Liver (tissue), 9 donors: ENCODE results near the gene RIC8B. TPM values are rescaled to one million over a fixed set of nuclear protein-coding genes. Genes with fewer than 3 reads are reported as not detected.
A peak's percentile ranks its signal among the peaks of the same experiment; 100 is the strongest.

Source experiments
- DNase-seq: peaks from one replicate; pipeline ENCODE4 v3.0.0-alpha.2; 2017; ENCODE audit warnings: low spot score
- H3K27ac ChIP-seq, 2 donors: one replicate each; pipeline ENCODE4 v1.7.0; 2013; ENCODE audit warnings: inconsistent platforms in 2 of 2, low read length in 2 of 2, control low read depth in 1 of 2, low read depth in 1 of 2, mild to moderate bottlenecking in 1 of 2
- H3K27me3 ChIP-seq, 4 donors: one replicate each; pipeline versions ENCODE4 v1.6.1 to v1.7.0; 2013; ENCODE audit warnings: low read length in 3 of 4, inconsistent platforms in 1 of 4, mild to moderate bottlenecking in 1 of 4, moderate library complexity in 1 of 4; ENCODE audit not compliant: control insufficient read depth in 4 of 4, insufficient read depth in 4 of 4
- H3K36me3 ChIP-seq, 4 donors: one replicate each; pipeline versions ENCODE4 v1.6.1 to v1.7.0; 2013; ENCODE audit warnings: low read length in 3 of 4, mild to moderate bottlenecking in 3 of 4, low read depth in 1 of 4, moderate library complexity in 1 of 4; ENCODE audit not compliant: control insufficient read depth in 4 of 4, insufficient read depth in 3 of 4
- H3K4me1 ChIP-seq, 4 donors: one replicate each; pipeline versions ENCODE4 v1.6.1 to v1.7.0; 2013; ENCODE audit warnings: low read length in 3 of 4, mild to moderate bottlenecking in 3 of 4, moderate library complexity in 1 of 4; ENCODE audit not compliant: control insufficient read depth in 4 of 4, insufficient read depth in 4 of 4
- H3K4me3 ChIP-seq, 3 donors: one replicate each; pipeline versions ENCODE4 v1.6.1 to v1.7.0; 2013; ENCODE audit warnings: low read length in 3 of 3, control low read depth in 1 of 3, low read depth in 1 of 3, mild to moderate bottlenecking in 1 of 3
- H3K9ac ChIP-seq, 2 donors: one replicate each; pipeline ENCODE4 v1.7.0; 2013; ENCODE audit warnings: low read length in 2 of 2, mild to moderate bottlenecking in 2 of 2, moderate library complexity in 2 of 2, control low read depth in 1 of 2, low read depth in 1 of 2
- H3K9me3 ChIP-seq, 4 donors: one replicate each; pipeline versions ENCODE4 v1.6.1 to v1.7.0; 2013; ENCODE audit warnings: low read length in 3 of 4; ENCODE audit not compliant: control insufficient read depth in 4 of 4
- ATF3 ChIP-seq: IDR thresholded peaks from 2 replicates; pipeline ENCODE4 v1.6.1; 2016; ENCODE audit warnings: antibody characterized with exemption
- CTCF ChIP-seq: fragments of 150-350 bp; IDR thresholded peaks from 2 replicates; pipeline ENCODE4 v1.5.1; 2017; ENCODE audit warnings: improper control_type of control experiment, low read depth, low read length; ENCODE audit not compliant: missing input control
- EGR1 ChIP-seq, 2 donors: IDR thresholded peaks; 2 replicates each; pipeline ENCODE4 v1.6.1; 2016 to 2018; ENCODE audit warnings: antibody characterized with exemption in 2 of 2, low read depth in 2 of 2
- FOXA1 ChIP-seq: IDR thresholded peaks from 2 replicates; pipeline ENCODE4 v1.6.1; 2016; ENCODE audit warnings: antibody characterized with exemption
- FOXA2 ChIP-seq: IDR thresholded peaks from 2 replicates; pipeline ENCODE4 v1.6.1; 2016; ENCODE audit warnings: antibody characterized with exemption
- GABPA ChIP-seq, 2 donors: IDR thresholded peaks in 1 of 2; conservative IDR thresholded peaks in 1 of 2; 2 replicates each; pipeline ENCODE4 v1.6.1; 2016; ENCODE audit warnings: antibody characterized with exemption in 2 of 2, mild to moderate bottlenecking in 1 of 2, moderate library complexity in 1 of 2
- HNF4A ChIP-seq, 2 donors: conservative IDR thresholded peaks; 2 replicates each; pipeline ENCODE4 v1.6.1; 2016; ENCODE audit warnings: antibody characterized with exemption in 2 of 2, mild to moderate bottlenecking in 2 of 2
- HNF4G ChIP-seq: IDR thresholded peaks from 2 replicates; pipeline ENCODE4 v1.6.1; 2016; ENCODE audit warnings: antibody characterized with exemption
- JUND ChIP-seq, 2 donors: IDR thresholded peaks; 2 replicates each; pipeline ENCODE4 v1.6.1; 2016; ENCODE audit warnings: antibody characterized with exemption in 2 of 2
- MAX ChIP-seq: IDR thresholded peaks from 2 replicates; pipeline ENCODE4 v1.6.1; 2016; ENCODE audit warnings: antibody characterized with exemption
- RAD21 ChIP-seq, 2 donors: IDR thresholded peaks; 2 replicates each; pipeline ENCODE4 v1.6.1; 2016; ENCODE audit warnings: antibody characterized with exemption in 2 of 2, mild to moderate bottlenecking in 2 of 2
- RXRA ChIP-seq, 2 donors: IDR thresholded peaks; 2 replicates each; pipeline ENCODE4 v1.6.1; 2017 to 2018; ENCODE audit warnings: antibody characterized with exemption in 2 of 2, mild to moderate bottlenecking in 1 of 2
- SP1 ChIP-seq: IDR thresholded peaks from 2 replicates; pipeline ENCODE4 v1.6.1; 2018; ENCODE audit warnings: antibody characterized with exemption, mild to moderate bottlenecking
- ZBTB33 ChIP-seq: IDR thresholded peaks from 2 replicates; pipeline ENCODE4 v1.6.1; 2016; ENCODE audit warnings: antibody characterized with exemption
- WGBS: extraction: QIAGEN DNeasy Blood & Tissue Kit; methylation state at CpG from one replicate; pipeline ENCODE4 v1.1.7; 2013; 5-methylcytosine and 5-hydroxymethylcytosine counted together
- polyA plus RNA-seq, 2 donors: library from polyadenylated mRNA; stranded (reverse) in 1 of 2; unstranded in 1 of 2; fragments of 200-250 nt in 1 of 2; fragments of >200 nt in 1 of 2; fragmentation: Nextera tagmentation in 1 of 2; extraction: Ambion mirVana in 1 of 2; gene quantifications; one replicate each; pipeline versions ENCODE4 v1.2.1 to v1.2.3, GENCODE V29; 2013 to 2015
- total RNA-seq, 2 donors: library from RNA; depleted of rRNA; stranded (reverse); fragments of >200 nt; gene quantifications; one replicate each; pipeline ENCODE4 v1.2.3, GENCODE V29; 2014
- donor health status: healthy.
- donor health status: healthy.
- donor health status: healthy.
- donor health status: healthy.
- donor health status: healthy.

The RIC8B gene
- total and polyA plus RNA-seq, 4 donors, result 2.7 to 15.1 (median 4.2) TPM

GRCh38 chr12:106783515-106783914 is 9.0 kb downstream of the RIC8B start:
- H3K9ac ChIP-seq, result no peak overlapping the region
- peaks cover 7 to 19% (median 12%) of the 10 kb centered on the region in 4 donors for H3K4me1 ChIP-seq
- WGBS, result 89% methylated on average over 5 of the region's 5 CpGs
- no peaks in the 10 kb centered on the region for H3K9me3 ChIP-seq
- DNase-seq, result no peak
- TF ChIP-seq FOXA2 (no peak), SP1 (no peak), HNF4G (no peak), JUND (IDR thresholded peaks at IDR 0.05) (no peak), EGR1 (IDR thresholded peaks at IDR 0.05; ENCODE audit: low read depth in 2 of 2) (no peak), HNF4A (conservative IDR thresholded peaks at IDR 0.05) (no peak), ZBTB33 (no peak), RXRA (IDR thresholded peaks at IDR 0.05) (no peak), GABPA (IDR thresholded peaks at IDR 0.05 in 1 of 2, conservative IDR thresholded peaks at IDR 0.05 in 1 of 2) (no peak), FOXA1 (no peak), CTCF (no peak), ATF3 (no peak)
- peaks cover 0 to 5% (median 4%) of the 10 kb centered on the region in 4 donors for H3K36me3 ChIP-seq
- H3K4me3 ChIP-seq, result no peak overlapping the region
- H3K27me3 ChIP-seq, result no peaks in the 10 kb centered on the region
- no peak overlapping the region for H3K27ac ChIP-seq

- WGBS, result 82% methylated on average over 2 of the region's 2 CpGs
- no peak for DNase-seq
Measured at GRCh38 chr12:106790020-106790419, 15.5 kb downstream of the RIC8B start.

More at GRCh38 chr12:106790020-106790419, 15.5 kb downstream of the RIC8B start:
- TF ChIP-seq SP1 (no peak), RAD21 (IDR thresholded peaks at IDR 0.05) (peak in 1 of 2 donors; percentile 44), MAX (no peak), ATF3 (no peak)
- Histone ChIP-seq H3K9me3 (no peaks in the 10 kb centered on the region), H3K4me1 (peaks cover 0 to 8% (median 7%) of the 10 kb centered on the region in 4 donors), H3K27ac (no peak overlapping the region), H3K27me3 (no peaks in the 10 kb centered on the region), H3K9ac (no peak overlapping the region), H3K36me3 (peaks cover 0 to 12% (median 7%) of the 10 kb centered on the region in 4 donors), H3K4me3 (no peak overlapping the region)
